NB4 (cell line): ENCODE data around the gene TSPAN5.

Experiments used
- DNase-seq: peaks from one replicate; pipeline ENCODE4 v3.0.0; 2010; ENCODE audit warnings: low read depth
- H3K4me3 ChIP-seq: one replicate; pipeline ENCODE4 v1.5.1; 2011; ENCODE audit warnings: mild to moderate bottlenecking, low read depth, low read length, moderate library complexity
- MYC ChIP-seq: IDR thresholded peaks from 2 replicates; pipeline ENCODE4 v1.6.1; 2011; ENCODE audit warnings: low read depth, low read length
- POLR2A ChIP-seq: IDR thresholded peaks from 2 replicates; pipeline ENCODE4 v1.6.1; 2011; ENCODE audit warnings: mild to moderate bottlenecking; ENCODE audit not compliant: insufficient read length; ENCODE audit errors: extremely low read depth
- TF ChIP-seq, protein P1 (sequence below): IDR thresholded peaks from 2 replicates; pipeline ENCODE4 v1.6.1; 2011; ENCODE audit warnings: low read depth, low read length
- TF ChIP-seq, protein P2 (sequence below): IDR thresholded peaks from one replicate; pipeline ENCODE4 v1.5.1; 2012; ENCODE audit warnings: low read depth, low read length

TSPAN5 gene

DNA sequence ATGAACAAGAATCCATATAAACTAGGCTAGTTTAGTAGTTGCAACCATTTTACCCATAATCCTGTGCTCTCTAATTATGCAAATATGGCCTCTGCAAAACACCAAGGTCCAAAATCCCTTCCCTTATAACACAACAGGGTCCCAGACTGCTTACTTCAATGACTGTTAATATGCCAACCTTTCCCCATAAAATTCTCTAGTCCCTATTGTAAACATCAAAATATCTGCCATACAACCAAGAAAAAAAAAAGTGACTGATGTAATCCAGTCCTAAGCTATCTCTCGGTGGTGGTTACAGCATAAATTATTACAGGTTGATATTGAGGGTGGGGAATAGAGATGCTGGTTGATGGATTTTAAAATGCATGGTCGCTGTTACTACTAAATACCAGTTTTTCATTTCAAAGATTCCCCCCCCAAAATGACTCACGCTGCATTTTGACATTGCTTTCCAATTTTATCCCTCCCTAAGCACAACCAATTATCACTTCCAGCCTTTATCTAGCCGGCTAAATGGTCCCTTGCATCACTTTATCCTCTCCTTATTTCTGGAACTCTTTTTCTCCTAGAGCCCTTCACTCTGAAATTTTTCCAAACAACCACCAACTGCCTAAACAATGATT is 44.8 kb downstream of the TSPAN5 start:
- TF ChIP-seq POLR2A = no peak
- no peak for TF ChIP-seq MYC
- TF ChIP-seq, protein P1, sequence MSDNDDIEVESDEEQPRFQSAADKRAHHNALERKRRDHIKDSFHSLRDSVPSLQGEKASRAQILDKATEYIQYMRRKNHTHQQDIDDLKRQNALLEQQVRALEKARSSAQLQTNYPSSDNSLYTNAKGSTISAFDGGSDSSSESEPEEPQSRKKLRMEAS = no peak
- TF ChIP-seq, protein P2, sequence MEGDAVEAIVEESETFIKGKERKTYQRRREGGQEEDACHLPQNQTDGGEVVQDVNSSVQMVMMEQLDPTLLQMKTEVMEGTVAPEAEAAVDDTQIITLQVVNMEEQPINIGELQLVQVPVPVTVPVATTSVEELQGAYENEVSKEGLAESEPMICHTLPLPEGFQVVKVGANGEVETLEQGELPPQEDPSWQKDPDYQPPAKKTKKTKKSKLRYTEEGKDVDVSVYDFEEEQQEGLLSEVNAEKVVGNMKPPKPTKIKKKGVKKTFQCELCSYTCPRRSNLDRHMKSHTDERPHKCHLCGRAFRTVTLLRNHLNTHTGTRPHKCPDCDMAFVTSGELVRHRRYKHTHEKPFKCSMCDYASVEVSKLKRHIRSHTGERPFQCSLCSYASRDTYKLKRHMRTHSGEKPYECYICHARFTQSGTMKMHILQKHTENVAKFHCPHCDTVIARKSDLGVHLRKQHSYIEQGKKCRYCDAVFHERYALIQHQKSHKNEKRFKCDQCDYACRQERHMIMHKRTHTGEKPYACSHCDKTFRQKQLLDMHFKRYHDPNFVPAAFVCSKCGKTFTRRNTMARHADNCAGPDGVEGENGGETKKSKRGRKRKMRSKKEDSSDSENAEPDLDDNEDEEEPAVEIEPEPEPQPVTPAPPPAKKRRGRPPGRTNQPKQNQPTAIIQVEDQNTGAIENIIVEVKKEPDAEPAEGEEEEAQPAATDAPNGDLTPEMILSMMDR = no peak
- no peak overlapping the region for H3K4me3 ChIP-seq
- DNase-seq = no peak

DNA sequence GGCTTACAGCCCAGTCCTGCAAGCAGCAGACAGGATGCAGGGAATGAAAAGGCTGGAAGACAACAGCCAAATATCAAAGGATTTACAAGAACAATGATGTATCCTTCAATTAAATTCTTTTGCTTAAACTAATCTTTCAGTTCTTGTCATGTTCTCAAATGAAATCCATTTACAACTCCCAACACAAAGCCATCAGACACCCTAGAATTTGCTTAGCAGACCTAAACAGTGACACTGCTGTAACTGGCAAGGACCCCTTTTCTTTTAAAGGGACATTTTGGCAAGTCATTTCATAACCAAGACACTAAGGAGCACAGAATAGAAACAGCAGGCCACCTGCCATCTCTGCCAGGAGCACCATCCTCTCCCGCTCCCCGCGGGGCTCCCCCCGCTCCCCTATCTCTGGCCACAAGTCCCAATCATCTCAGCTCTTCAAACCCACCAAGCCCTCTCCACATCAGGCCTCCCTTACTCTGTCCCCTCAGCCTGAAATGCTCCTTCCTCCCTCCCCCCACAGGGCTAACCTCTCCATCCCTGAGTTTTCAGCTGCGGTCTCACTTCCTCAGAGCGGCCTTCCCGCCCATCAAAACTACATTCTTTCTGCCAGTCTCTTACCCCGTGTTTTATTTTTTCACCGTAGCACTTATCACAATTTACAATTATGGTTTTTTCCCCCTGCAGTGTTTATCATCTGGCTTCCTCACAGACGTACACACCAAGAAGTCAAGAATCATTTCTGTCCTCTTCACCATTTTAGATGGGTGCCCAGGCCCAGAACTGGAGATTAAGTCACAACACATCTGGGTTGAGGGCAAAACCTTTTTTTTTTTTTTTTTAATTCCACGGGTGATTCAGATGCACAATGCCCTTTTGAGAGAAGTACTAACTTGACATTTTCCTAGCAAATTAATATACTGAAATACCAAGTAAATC is 45.8 kb downstream of the TSPAN5 start:
- DNase-seq = no peak
- TF ChIP-seq POLR2A = no peak
- TF ChIP-seq, protein P2 = no peak
- TF ChIP-seq, protein P1 = no peak
- TF ChIP-seq MYC = no peak
- H3K4me3 ChIP-seq = no peak overlapping the region

DNA sequence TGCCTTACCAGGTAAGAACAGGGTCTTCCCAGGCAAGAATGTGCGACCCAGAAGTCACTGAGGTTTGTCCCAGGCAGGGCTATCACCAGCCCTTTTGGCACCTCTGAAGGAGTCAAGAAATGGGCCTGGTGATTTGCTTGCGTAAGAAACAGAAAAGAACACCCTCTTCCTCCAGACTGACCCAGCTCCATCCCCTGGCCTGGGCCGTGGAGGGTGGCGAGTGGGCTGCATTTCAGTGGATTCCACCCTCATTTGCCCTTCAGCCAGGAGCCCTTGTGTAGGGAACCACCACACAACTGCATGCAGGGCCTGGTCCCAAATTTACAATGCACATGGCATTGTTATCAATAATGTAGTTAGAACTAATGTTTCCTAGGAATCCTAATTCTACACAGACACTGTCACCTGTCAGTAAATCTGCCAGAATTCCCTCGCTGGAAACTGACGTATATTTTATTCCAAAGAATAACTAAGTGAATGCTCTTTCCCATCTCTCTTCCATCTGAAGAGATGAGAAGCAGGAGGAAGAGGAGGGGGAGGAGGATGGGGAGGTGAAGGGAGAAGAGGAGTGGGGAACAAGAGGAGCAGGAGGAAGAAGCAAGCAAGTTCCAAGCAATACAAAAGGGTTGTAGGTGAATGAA is 46.6 kb downstream of the TSPAN5 start:
- no peak for DNase-seq
- TF ChIP-seq POLR2A (no peak), MYC (no peak)
- TF ChIP-seq, protein P1 = no peak
- TF ChIP-seq, protein P2 = no peak
- H3K4me3 ChIP-seq = no peak overlapping the region

GRCh38 chr4:98610926-98611676 is 47.3 kb downstream of the TSPAN5 start:
- H3K4me3 ChIP-seq = no peak overlapping the region
- no peak for DNase-seq
- TF ChIP-seq, protein P1 = no peak
- TF ChIP-seq POLR2A (no peak), MYC (no peak)
- TF ChIP-seq, protein P2 = no peak

- DNase-seq = no peak
- no peak overlapping the region for H3K4me3 ChIP-seq
- TF ChIP-seq MYC = no peak
Observed at GRCh38 chr4:98610431-98610830, 48.0 kb downstream of the TSPAN5 start.

GRCh38 chr4:98609934-98610333 is 48.5 kb downstream of the TSPAN5 start:
- H3K4me3 ChIP-seq = no peak overlapping the region
- no peak for DNase-seq
- TF ChIP-seq, protein P1 = no peak
- TF ChIP-seq POLR2A (no peak), MYC (no peak)
- TF ChIP-seq, protein P2 = no peak
